ENCODE data around the gene DIP2C.

Gene DIP2C

DNA sequence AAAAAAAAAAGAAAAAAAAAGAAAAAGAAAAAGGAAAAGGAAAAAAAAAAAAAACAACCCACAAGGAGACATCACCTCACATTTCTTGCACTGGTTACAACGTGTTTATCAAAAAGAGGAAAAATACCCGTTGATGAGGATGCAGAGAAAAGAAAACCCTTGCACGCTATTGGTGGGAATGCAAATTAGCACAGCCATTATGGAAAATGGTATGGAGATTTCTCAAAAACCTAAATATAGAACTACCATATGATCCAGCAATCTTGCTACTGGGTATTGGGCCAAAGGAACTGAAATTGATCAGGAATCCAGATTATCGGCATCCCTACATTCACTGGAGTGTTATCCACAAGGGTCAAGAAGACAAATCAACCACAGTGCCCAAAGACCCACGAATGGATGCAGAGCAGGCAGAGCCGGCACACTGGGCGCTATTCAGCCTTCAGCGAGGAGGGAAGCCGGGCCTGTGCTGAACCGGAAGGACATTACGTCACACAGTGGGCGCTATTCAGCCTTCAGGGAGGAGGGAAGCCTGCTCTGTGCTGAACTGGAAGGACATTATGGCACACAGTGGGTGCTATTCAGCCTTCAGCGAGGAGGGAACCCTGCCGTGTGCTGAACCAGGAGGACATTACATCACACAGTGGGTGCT, 295.6 kb downstream of the DIP2C start:
- no peak overlapping the region for H3K27ac ChIP-seq
- no peak for DNase-seq (ENCODE audit: low spot score)
- CTCF ChIA-PET = no interaction called here
- POLR2A ChIA-PET (ENCODE audit: low non-redundant PET) = no interaction called here
- TF ChIP-seq, protein P1, sequence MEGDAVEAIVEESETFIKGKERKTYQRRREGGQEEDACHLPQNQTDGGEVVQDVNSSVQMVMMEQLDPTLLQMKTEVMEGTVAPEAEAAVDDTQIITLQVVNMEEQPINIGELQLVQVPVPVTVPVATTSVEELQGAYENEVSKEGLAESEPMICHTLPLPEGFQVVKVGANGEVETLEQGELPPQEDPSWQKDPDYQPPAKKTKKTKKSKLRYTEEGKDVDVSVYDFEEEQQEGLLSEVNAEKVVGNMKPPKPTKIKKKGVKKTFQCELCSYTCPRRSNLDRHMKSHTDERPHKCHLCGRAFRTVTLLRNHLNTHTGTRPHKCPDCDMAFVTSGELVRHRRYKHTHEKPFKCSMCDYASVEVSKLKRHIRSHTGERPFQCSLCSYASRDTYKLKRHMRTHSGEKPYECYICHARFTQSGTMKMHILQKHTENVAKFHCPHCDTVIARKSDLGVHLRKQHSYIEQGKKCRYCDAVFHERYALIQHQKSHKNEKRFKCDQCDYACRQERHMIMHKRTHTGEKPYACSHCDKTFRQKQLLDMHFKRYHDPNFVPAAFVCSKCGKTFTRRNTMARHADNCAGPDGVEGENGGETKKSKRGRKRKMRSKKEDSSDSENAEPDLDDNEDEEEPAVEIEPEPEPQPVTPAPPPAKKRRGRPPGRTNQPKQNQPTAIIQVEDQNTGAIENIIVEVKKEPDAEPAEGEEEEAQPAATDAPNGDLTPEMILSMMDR (conservative IDR thresholded peaks at IDR 0.05; ENCODE audit: low read depth) = no peak

DNA sequence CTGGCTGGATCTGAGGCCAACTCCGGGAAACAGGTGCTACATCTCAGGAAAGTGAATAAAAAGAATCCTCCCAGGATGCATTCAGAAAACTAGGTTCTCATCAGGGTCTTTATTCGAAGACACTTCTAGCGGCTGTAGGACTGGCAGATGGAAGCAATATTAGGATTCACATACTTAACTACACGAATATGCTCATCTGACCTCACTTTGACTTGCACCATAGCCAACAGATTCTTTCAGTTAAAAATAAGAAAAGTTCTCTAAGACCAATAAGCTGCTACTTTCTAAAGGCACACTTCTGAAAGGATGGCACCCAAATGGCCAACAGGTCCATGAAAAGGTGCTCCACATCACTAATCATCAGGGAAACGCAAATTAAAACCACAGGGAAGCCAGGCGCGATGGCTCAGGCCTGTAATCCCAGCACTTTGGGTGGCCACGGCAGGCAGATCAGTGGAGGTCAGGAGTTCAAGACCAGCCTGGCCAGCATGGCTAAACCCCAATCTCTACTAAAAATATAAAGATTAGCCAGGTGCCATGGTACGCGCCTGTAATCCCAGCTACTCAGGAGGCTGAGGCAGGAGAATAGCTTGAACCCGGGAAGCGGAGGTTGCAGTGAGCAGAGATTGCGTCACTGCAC, 296.2 kb downstream of the DIP2C start:
- CTCF ChIA-PET = no interaction called here
- POLR2A ChIA-PET (ENCODE audit: low non-redundant PET) = no interaction called here
- H3K27ac ChIP-seq = no peak overlapping the region
- TF ChIP-seq, protein P1 (conservative IDR thresholded peaks at IDR 0.05; ENCODE audit: low read depth) = no peak
- no peak for DNase-seq (ENCODE audit: low spot score)

DNA sequence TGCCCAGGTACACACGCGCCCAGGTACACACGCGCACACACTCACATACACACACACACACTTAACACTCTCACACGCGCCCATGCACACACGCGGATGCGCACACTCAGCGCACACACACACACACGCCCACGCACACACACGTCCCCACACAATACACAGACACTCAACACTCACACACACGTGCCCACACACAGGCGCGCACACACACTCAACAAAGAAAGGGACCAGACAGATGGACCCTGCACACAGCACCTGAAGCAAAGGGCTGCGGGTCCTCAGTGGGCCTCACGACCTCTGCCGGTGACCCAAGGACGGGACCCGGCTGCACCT, 296.8 kb downstream of the DIP2C start:
- ChIA-PET CTCF (no interaction called here), POLR2A (ENCODE audit: low non-redundant PET) (no interaction called here)
- no peak for DNase-seq (ENCODE audit: low spot score)
- TF ChIP-seq, protein P1 (conservative IDR thresholded peaks at IDR 0.05; ENCODE audit: low read depth) = no peak
- H3K27ac ChIP-seq = no peak overlapping the region

DNA sequence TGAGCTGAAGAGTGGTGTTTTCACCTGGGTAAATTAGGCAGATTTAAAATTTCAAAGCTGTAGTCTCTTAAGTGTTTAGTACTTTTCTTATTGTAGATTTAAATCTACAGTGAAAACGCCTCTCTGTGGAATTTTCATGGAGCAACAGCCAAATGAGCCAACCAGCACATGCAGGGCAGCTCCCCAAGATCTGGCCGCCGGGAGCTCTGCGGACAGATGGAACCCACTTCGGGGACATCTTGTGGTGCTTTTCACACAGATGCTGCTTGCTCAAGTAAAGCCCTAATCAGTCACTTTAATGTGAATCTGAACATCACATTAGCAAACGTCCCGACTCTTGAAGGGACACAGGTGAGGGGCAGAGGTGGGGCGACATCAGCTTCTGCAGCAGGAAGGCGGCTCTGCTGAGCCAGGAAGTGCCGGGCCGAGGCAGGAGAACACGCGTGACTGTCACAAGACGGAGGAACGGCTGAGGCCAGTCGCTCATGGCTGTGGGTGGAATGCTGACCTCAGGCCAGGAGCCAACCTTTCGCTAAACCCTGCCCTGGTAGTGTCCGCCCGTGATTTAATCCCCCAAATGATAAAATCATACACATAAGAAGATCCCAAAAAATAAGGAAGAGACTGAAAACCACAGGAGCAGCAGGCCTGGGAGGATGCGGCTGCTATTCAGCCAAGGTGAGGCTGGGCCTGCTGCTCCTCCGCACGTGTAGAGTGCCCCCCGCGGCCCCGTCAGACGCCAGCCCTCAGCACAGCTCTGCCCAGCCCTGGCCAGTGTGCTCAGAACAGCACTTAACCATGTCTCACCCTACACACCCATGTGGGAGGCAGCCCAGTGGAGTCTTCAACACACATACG, 297.4 kb downstream of the DIP2C start:
- POLR2A ChIA-PET (ENCODE audit: low non-redundant PET) = no interaction called here

DNA sequence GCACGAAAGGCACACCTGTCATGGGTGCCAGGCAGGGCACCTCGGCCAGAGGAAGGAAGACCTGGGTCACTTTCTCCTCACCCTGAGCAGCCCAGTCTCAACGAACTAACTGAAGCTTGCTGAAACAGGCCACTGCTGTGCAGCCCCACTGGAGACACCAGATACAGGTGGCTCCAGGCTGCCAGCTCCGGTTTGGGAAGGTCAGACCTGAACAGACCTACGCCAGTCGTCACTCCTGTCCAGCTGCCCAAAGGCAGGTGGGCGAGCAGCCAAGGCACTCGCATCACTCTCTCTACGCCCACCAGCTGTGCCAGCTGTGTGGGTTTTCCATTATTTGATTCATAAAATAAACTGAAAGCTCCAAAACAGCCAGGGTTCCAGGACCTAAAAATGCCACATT, 298.2 kb downstream of the DIP2C start:
- no peak for DNase-seq (ENCODE audit: low spot score)
- ChIA-PET CTCF (interaction anchor here (0.7 kb wide), 1 partner anchor 48 kb away, joined by 3 read pairs; no protein-coding TSS in a partner anchor), POLR2A (ENCODE audit: low non-redundant PET) (no interaction called here)
- H3K27ac ChIP-seq = no peak overlapping the region
- TF ChIP-seq, protein P1 (conservative IDR thresholded peaks at IDR 0.05; ENCODE audit: low read depth) = no peak

More for the DNA sequence above, 297.4 kb downstream of the DIP2C start:
- no peak for DNase-seq (ENCODE audit: low spot score)
- TF ChIP-seq, protein P1 (conservative IDR thresholded peaks at IDR 0.05; ENCODE audit: low read depth) = no peak
- CTCF ChIA-PET = interaction anchor here (0.6 to 0.7 kb wide), 2 partner anchors 47 to 92 kb away, joined by 3 read pairs; no protein-coding TSS in a partner anchor
- no peak overlapping the region for H3K27ac ChIP-seq

DNA sequence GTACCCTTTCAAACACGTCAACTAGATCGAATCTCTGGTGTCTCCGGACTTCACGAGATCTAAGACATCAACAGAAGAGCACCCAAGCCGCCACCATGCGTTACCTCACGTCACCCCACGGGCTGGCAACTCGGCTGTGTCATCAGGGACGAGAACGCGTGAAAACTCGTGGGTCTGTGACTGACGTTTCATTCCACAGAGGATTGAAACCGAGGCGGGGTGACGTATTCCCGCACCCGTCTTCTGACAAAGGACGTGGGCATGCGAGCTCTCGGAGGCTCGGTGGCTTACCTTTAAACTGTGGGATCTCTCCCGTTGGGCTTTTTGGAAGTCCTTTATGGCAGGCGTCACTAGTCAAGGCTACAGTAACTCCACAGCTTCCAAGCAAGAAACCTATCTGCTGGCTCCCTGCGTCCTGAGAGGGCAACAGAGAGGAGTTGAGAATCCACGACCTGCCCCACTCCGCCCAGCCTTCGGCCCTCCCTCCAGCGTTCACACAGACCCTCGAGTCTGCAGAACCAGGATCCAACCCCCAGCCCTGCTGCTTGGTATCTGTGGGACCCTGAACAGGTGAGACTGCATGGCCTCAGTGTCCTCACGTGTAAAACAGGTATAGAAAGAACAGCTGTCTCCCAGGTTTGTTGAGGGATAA, 298.9 kb downstream of the DIP2C start:
- ChIA-PET POLR2A (ENCODE audit: low non-redundant PET) (no interaction called here), CTCF (no interaction called here)
- TF ChIP-seq, protein P1 (conservative IDR thresholded peaks at IDR 0.05; ENCODE audit: low read depth) = no peak
- DNase-seq (ENCODE audit: low spot score) = no peak
- H3K27ac ChIP-seq = no peak overlapping the region
